LNCaP clone FGC (cell line): ENCODE data around the gene AKIRIN2.

Experiments used
- DNase-seq: peaks from one replicate; pipeline ENCODE4 v3.0.0-alpha.2; 2011; ENCODE audit warnings: low read depth
- H3K4me3 ChIP-seq: 2 replicates; pipeline ENCODE4 v1.5.1; 2011; ENCODE audit warnings: mild to moderate bottlenecking, low read depth, low read length, control low read depth
- CTCF ChIP-seq: IDR thresholded peaks from 2 replicates; pipeline ENCODE4 v1.5.1; 2012; ENCODE audit warnings: mild to moderate bottlenecking; ENCODE audit not compliant: control insufficient read depth, insufficient read depth; ENCODE audit errors: extremely low read depth

Gene AKIRIN2

GRCh38 chr6:87728706-87729105 is 26.7 kb upstream of the AKIRIN2 start:
- no peak for TF ChIP-seq CTCF
- no peak for DNase-seq
- no peak overlapping the region for H3K4me3 ChIP-seq

- DNase-seq: no peak
- TF ChIP-seq CTCF: no peak
- no peak overlapping the region for H3K4me3 ChIP-seq
These were observed 23.2 kb upstream of the AKIRIN2 start for GRCh38 chr6:87724983-87725811.

GRCh38 chr6:87723170-87724078 is 21.4 kb upstream of the AKIRIN2 start:
- peak; percentile 83 for DNase-seq
- no peak for TF ChIP-seq CTCF
- no peak overlapping the region for H3K4me3 ChIP-seq

GRCh38 chr6:87722540-87723169 is 20.6 kb upstream of the AKIRIN2 start:
- no peak for TF ChIP-seq CTCF
- DNase-seq: no peak
- no peak overlapping the region for H3K4me3 ChIP-seq

- DNase-seq: no peak
- no peak overlapping the region for H3K4me3 ChIP-seq
- TF ChIP-seq CTCF: no peak
These were observed 19.3 kb upstream of the AKIRIN2 start for GRCh38 chr6:87721311-87721710.

- TF ChIP-seq CTCF: no peak
- no peak overlapping the region for H3K4me3 ChIP-seq
- DNase-seq: no peak
These were observed 16.8 kb upstream of the AKIRIN2 start for GRCh38 chr6:87718662-87719433.
